Femur (tissue), 1 donor: ENCODE measurements around the gene KLF7.
"Not testable (repeated sequence)": the region's sequence is repeated elsewhere in the genome, so short reads cannot be mapped to it uniquely, and the experiment has no call there.

Experiments
- DNase-seq: peaks from one replicate; pipeline ENCODE4 v3.0.0-alpha.2; 2017

The KLF7 gene

DNA sequence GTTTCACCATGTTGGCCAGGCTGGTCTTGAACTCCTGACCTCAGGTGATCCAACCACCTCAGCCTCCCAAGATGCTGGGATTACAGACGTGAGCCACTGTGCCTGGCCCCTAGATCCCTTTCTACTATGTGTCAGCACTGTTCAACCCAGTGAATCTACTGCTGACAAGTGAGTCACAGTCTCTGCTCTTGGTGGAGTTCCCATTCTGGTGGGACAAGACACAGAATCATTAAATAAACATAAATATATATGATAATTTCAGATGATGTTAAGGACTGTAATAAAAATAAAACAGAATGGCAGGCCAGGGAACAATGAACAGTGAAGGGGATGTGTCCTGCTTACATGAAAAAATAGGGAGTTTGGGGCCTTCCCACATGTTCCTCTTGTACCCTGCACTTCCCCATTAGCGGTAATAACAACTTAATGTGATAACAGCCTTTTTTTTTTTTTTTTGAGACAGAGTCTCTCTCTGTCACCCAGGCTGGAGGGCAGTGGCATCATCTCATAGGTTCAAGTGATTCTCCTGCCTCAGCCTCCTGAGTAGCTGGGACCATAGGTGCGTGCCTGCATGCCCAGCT, 114.3 kb downstream of the KLF7 start:
- DNase-seq: no peak

- DNase-seq: no peak
These were observed 116.6 kb downstream of the KLF7 start for GRCh38 chr2:207049122-207049521.

DNA sequence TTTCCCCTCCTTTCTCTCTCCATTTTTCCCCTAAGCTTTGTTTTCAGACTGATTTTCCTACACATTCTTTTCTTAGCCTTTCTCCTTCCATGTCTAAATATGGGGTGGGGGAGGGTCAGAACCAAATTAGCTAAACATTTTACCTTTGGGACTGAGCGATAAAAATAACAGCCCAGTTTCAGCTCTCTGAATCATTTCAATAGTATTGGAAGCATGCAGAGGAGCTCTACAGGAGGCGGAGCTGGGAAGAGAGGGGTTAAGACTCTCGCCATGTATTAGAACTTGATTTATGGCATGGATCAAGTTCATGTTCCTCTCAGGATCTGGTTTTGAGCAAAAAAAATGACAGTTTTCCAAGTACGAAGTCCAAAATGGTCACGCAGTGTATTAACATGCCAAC, 117.3 kb downstream of the KLF7 start:
- no peak for DNase-seq

DNA sequence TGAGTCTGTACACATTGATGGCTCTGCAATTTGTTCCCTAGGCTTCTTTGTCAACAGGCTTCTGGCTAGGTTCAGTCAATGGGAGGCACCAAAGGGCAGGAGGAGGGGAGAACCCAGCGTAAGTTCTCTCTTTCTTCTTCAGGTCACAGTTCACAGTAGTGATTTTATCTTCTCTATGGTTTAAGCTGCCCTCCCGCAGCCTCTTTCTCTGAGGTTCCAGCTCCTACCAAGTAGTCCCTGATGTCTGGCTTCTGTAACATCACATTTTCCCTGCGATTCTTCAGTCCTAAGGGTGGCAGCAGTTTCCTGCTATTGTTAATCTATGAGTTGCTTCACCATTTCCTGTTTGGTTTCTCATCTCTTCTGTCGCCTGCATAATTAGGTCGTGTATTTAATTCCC, 119.0 kb downstream of the KLF7 start:
- DNase-seq: no peak

DNA sequence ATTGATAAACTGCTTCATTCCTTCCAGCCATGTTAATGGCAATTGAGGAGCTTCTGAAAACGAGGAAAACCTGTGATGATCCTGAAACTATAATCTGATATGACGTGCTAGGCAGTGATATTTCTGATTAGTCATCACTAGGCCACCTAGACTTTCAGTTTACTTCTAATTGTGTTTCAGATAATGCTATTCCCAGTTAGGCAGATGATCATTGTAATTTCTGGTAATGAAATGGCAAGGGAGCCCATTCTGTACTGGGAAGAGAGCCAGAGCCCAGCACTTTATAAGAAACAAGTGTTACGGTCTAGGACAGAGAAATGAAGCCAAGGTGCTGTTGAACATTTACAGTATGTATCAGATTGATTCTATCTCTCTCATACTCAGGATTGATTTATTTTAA, 120.2 kb downstream of the KLF7 start:
- no peak for DNase-seq

DNA sequence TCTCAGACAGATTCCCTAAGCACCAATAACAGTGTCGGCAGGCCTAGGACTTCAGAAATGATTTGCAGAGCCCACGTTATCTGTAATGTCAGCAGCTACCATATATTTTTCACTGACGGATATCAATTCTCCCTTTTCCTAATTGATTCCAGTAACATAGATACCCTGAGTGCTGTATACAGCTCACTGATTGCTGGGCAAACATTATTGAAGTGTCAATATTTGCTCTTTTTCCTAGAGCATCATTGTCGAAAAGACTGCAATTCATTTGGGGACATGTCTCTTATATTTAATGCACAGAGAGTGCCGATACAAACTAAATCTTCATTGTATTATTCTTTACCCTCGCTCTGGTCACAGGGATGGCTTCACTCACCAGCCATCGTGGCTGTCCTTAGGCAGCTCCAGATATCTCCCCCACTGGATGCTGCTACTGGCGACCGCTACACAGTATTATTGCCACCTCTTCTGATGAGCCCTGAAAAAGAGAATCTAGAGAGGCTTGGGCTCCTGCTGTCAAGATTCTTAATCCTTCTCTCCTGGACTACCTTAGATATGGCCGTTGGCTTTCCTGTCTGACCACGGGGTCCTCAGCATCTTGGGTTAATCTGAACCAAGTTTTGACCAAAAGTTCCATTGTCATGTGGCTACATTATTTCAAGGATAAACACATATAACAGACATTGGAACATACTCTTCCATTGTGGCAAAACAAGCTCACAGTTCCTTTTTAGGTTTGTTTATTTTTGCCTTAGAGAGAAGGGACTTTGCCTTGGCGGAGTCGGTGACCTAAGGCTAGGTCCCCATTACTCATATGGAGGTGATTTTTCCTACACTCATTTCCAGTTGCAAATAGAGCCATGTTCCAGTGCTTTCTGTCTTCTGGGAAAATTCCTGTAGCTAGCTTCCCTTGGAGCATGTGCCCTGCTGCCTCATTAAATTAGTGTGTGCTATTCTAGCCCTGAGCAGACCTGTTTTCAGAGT, 121.1 kb downstream of the KLF7 start:
- no peak for DNase-seq

- no peak for DNase-seq
These were observed 122.9 kb downstream of the KLF7 start for GRCh38 chr2:207042841-207043240.

GRCh38 chr2:207041786-207042554, 123.8 kb downstream of the KLF7 start:
- no peak for DNase-seq

GRCh38 chr2:207041279-207041678, 124.5 kb downstream of the KLF7 start:
- no peak for DNase-seq

- DNase-seq: no peak
These were observed 125.1 kb downstream of the KLF7 start for GRCh38 chr2:207040696-207041095.

- DNase-seq: no peak
These were observed 126.5 kb downstream of the KLF7 start for GRCh38 chr2:207039225-207039624.

GRCh38 chr2:207038299-207038698, 127.4 kb downstream of the KLF7 start:
- DNase-seq: no peak

DNA sequence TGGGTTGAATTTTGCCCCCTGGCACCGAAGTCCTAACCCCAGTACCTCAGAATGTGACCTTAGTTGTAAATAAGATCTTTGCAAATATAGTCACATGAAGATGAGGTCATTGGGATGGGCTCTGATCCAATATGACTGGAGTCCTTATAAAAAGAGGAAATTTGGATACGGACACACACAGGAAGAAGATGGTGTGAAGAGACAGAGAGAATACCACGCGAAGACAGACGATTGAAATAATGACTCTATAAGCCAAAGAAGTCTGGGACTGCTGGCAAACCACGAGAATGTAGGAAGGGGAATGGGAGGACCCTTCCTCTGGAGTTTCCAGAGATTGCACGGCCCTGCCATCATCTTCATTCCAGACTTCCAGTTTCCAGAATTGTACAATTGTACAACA, 127.9 kb downstream of the KLF7 start:
- DNase-seq: no peak

DNA sequence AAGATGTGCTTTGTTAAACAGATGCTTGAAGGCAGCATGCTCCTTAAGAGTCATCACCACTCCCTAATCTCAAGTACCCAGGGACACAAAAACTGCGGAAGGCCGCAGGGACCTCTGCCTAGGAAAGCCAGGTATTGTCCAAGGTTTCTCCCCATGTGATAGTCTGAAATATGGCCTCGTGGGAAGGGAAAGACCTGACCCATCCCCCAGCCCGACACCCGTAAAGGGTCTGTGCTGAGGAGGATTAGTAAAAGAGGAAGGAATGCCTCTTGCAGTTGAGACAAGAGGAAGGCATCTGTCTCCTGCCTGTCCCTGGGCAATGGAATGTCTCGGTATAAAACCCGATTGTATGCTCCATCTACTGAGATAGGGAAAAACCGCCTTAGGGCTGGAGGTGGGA, 128.7 kb downstream of the KLF7 start:
- not testable (repeated sequence) for DNase-seq

- no peak for DNase-seq
These were observed 129.9 kb downstream of the KLF7 start for GRCh38 chr2:207035875-207036274.

- DNase-seq: no peak
These were observed 133.3 kb downstream of the KLF7 start for GRCh38 chr2:207032490-207032889.
